H1 (cell line): ENCODE measurements around the gene VNN1. TPM values are rescaled to one million over a fixed set of nuclear protein-coding genes. Genes with fewer than 3 reads are reported as not detected.
"Not testable (repeated sequence)": the region's sequence is repeated elsewhere in the genome, so short reads cannot be mapped to it uniquely, and the experiment has no call there.

Experiments used
- CTCF ChIA-PET: fragments of 300-600 bp; sonication (Branson Sonifier 250); formaldehyde crosslinking; loops from one replicate; lab custom pipeline; 2021; ENCODE audit not compliant: partially characterized antibody; lab: Charles Lee
- POLR2A ChIA-PET: fragments of 300-600 bp; sonication (Branson Sonifier 250); formaldehyde crosslinking; loops from one replicate; lab custom pipeline; 2021; ENCODE audit warnings: inconsistent platforms; ENCODE audit not compliant: partially characterized antibody; lab: Charles Lee
- DNase-seq, 2 experiments: peaks; one replicate each; pipeline versions ENCODE4 v3.0.0 to v3.0.0-alpha.2; 2010 to 2022; ENCODE audit warnings: low spot score in 2 of 2, low read depth in 1 of 2, mixed read lengths in 1 of 2
- FAIRE-seq: peaks from 2 replicates; lab custom pipeline; 2011; peaks lifted over from hg19 to GRCh38; lab: Jason Lieb, UNC
- H2AFZ ChIP-seq: 2 replicates; pipeline ENCODE4 v1.8.1; 2012; ENCODE audit warnings: low read length, inconsistent platforms
- H2AK5ac ChIP-seq: 2 replicates; pipeline ENCODE4 v1.6.1; 2013; ENCODE audit warnings: low read depth, low read length
- H2BK120ac ChIP-seq: replicated peaks from 2 replicates; pipeline ENCODE3; 2013; ENCODE audit warnings: low read depth, low read length, inconsistent platforms
- H2BK12ac ChIP-seq: 2 replicates; pipeline ENCODE4 v1.6.1; 2013; ENCODE audit warnings: low read depth, low read length
- H2BK15ac ChIP-seq: 2 replicates; pipeline ENCODE4 v1.6.1; 2013; ENCODE audit warnings: low read length
- H2BK20ac ChIP-seq: 2 replicates; pipeline ENCODE4 v1.6.1; 2013; ENCODE audit warnings: low read length
- H2BK5ac ChIP-seq: 2 replicates; pipeline ENCODE4 v1.6.1; 2013; ENCODE audit warnings: low read depth, low read length
- H3K14ac ChIP-seq: 2 replicates; pipeline ENCODE4 v1.6.1; 2013; ENCODE audit warnings: inconsistent platforms; ENCODE audit not compliant: insufficient read length
- H3K18ac ChIP-seq: 2 replicates; pipeline ENCODE4 v1.6.1; 2013; ENCODE audit warnings: low read length; ENCODE audit errors: extremely low read depth
- H3K23ac ChIP-seq: 2 replicates; pipeline ENCODE4 v1.6.1; 2013; ENCODE audit warnings: inconsistent platforms; ENCODE audit not compliant: insufficient read length
- H3K23me2 ChIP-seq: 2 replicates; pipeline ENCODE4 v1.6.1; 2013; ENCODE audit warnings: low read depth, low read length
- H3K27ac ChIP-seq: 2 replicates; pipeline ENCODE4 v1.6.1; 2011; ENCODE audit warnings: low read depth, low read length, inconsistent platforms
- H3K27me3 ChIP-seq, 4 experiments: replicated peaks in 1 of 4; 1 replicate in 1 of 4; 2 replicates in 3 of 4; pipeline versions ENCODE4 v1.6.1 to v1.8.1; 2011 to 2013; ENCODE audit warnings: low read length in 3 of 4, mild to moderate bottlenecking in 3 of 4, inconsistent platforms in 2 of 4, mixed read lengths in 2 of 4, moderate library complexity in 1 of 4; ENCODE audit not compliant: control insufficient read depth in 3 of 4, insufficient read depth in 3 of 4; ENCODE audit errors: extremely low read depth in 1 of 4
- H3K36me3 ChIP-seq, 4 experiments: 2 replicates each; pipeline versions ENCODE4 v1.6.1 to v1.8.1; 2011 to 2013; ENCODE audit warnings: mild to moderate bottlenecking in 4 of 4, low read length in 3 of 4, moderate library complexity in 2 of 4, control low read depth in 1 of 4, inconsistent platforms in 1 of 4; ENCODE audit not compliant: insufficient read depth in 4 of 4, control insufficient read depth in 2 of 4
- H3K4ac ChIP-seq: replicated peaks from 2 replicates; pipeline ENCODE3; 2013; ENCODE audit warnings: low read length, low read depth, mixed read lengths, inconsistent platforms; ENCODE audit not compliant: insufficient read length
- H3K4me1 ChIP-seq, 4 experiments: replicated peaks in 1 of 4; 1 replicate in 1 of 4; 2 replicates in 3 of 4; pipeline versions ENCODE4 v1.6.1 to v1.8.1; 2011 to 2013; ENCODE audit warnings: low read length in 3 of 4, inconsistent platforms in 2 of 4, mixed read lengths in 1 of 4; ENCODE audit not compliant: insufficient read depth in 4 of 4, control insufficient read depth in 3 of 4
- H3K4me2 ChIP-seq, 2 experiments: 2 replicates each; pipeline versions ENCODE4 v1.6.1 to v1.8.1; 2011 to 2013; ENCODE audit warnings: low read depth in 2 of 2, low read length in 2 of 2, control low read depth in 1 of 2, inconsistent platforms in 1 of 2, mild to moderate bottlenecking in 1 of 2; ENCODE audit not compliant: insufficient read depth in 1 of 2
- H3K4me3 ChIP-seq, 4 experiments: fragments of 200-600, 300-600 bp in 1 of 4; sonication (generic), shearing (Covaris generic), sonication (Bioruptor Twin) in 1 of 4; 2 replicates each; pipeline versions ENCODE4 v1.5.1 to v1.8.1; 2011 to 2016; ENCODE audit warnings: low read length in 4 of 4, low read depth in 3 of 4, control low read depth in 2 of 4, inconsistent platforms in 2 of 4, mild to moderate bottlenecking in 2 of 4, mixed read lengths in 1 of 4, moderate library complexity in 1 of 4; ENCODE audit not compliant: insufficient read depth in 2 of 4; ENCODE audit errors: extremely low read depth in 1 of 4
- H3K56ac ChIP-seq: replicated peaks from 2 replicates; pipeline ENCODE3; 2013; ENCODE audit warnings: low read depth, mild to moderate bottlenecking, mixed read lengths, low read length, inconsistent platforms; ENCODE audit not compliant: insufficient read length
- H3K79me1 ChIP-seq: 2 replicates; pipeline ENCODE4 v1.6.1; 2013; ENCODE audit warnings: low read depth, low read length, control low read depth
- H3K79me2 ChIP-seq, 2 experiments: 2 replicates each; pipeline versions ENCODE4 v1.6.1 to v1.8.1; 2012 to 2013; ENCODE audit warnings: low read length in 2 of 2, mild to moderate bottlenecking in 2 of 2, inconsistent platforms in 1 of 2; ENCODE audit not compliant: insufficient read depth in 2 of 2, control insufficient read depth in 1 of 2
- H3K9ac ChIP-seq, 4 experiments: replicated peaks in 1 of 4; 1 replicate in 1 of 4; 2 replicates in 3 of 4; pipeline versions ENCODE4 v1.6.1 to v1.8.1; 2011 to 2013; ENCODE audit warnings: low read depth in 3 of 4, low read length in 3 of 4, control low read depth in 2 of 4, mild to moderate bottlenecking in 2 of 4, moderate library complexity in 2 of 4, inconsistent platforms in 1 of 4; ENCODE audit errors: extremely low read depth in 1 of 4
- H3K9me3 ChIP-seq, 2 experiments: 2 replicates each; pipeline versions ENCODE4 v1.6.1 to v1.8.1; 2012 to 2013; ENCODE audit warnings: mild to moderate bottlenecking in 2 of 2, moderate library complexity in 2 of 2, control low read depth in 1 of 2, inconsistent platforms in 1 of 2, low read depth in 1 of 2, low read length in 1 of 2, mixed read lengths in 1 of 2; ENCODE audit not compliant: insufficient read depth in 2 of 2
- H4K20me1 ChIP-seq, 2 experiments: replicated peaks in 1 of 2; 2 replicates each; pipeline versions ENCODE3 to v1.8.1; 2011 to 2013; ENCODE audit warnings: inconsistent platforms in 2 of 2, low read length in 2 of 2, mild to moderate bottlenecking in 1 of 2; ENCODE audit not compliant: insufficient read depth in 2 of 2, control insufficient read depth in 1 of 2
- H4K5ac ChIP-seq: 2 replicates; pipeline ENCODE4 v1.6.1; 2013; ENCODE audit warnings: low read length, low read depth, mixed read lengths, inconsistent platforms; ENCODE audit not compliant: insufficient read length
- H4K8ac ChIP-seq: 2 replicates; pipeline ENCODE4 v1.8.0; 2013; ENCODE audit warnings: mild to moderate bottlenecking, moderate library complexity, low read length, inconsistent platforms; ENCODE audit not compliant: insufficient read depth; ENCODE audit errors: extremely low read depth
- H4K91ac ChIP-seq: replicated peaks from 2 replicates; pipeline ENCODE3; 2013; ENCODE audit warnings: low read length, mixed read lengths, inconsistent platforms; ENCODE audit not compliant: insufficient read length
- BRCA1 ChIP-seq: IDR thresholded peaks from 2 replicates; pipeline ENCODE4 v1.6.1; 2012; ENCODE audit warnings: low read depth, low read length, improper control_type of control experiment
- POLR2AphosphoS5 ChIP-seq: IDR thresholded peaks from 2 replicates; pipeline ENCODE4 v1.6.1; 2011; ENCODE audit warnings: low read depth, low read length
- SIN3A ChIP-seq, 2 experiments: IDR thresholded peaks in 1 of 2; conservative IDR thresholded peaks in 1 of 2; 2 replicates each; pipeline ENCODE4 v1.6.1; 2011 to 2012; ENCODE audit warnings: low read length in 2 of 2, improper control_type of control experiment in 1 of 2, low read depth in 1 of 2, mild to moderate bottlenecking in 1 of 2
- WGBS, 2 experiments: shearing (Covaris generic) in 1 of 2; methylation state at CpG; one replicate each; pipeline versions ENCODE4 v1.1.6 to v1.1.7; 2013 to 2015; ENCODE audit warnings: low lambda C conversion rate in 2 of 2, mixed read lengths in 2 of 2, inconsistent platforms in 1 of 2, low coverage in 1 of 2, missing lambda C conversion rate in 1 of 2; ENCODE audit not compliant: insufficient replicate concordance in 2 of 2, insufficient coverage in 1 of 2, insufficient read length in 1 of 2; ENCODE audit errors: extremely low coverage in 1 of 2, missing lambda C conversion rate in 1 of 2; 5-methylcytosine and 5-hydroxymethylcytosine counted together
- polyA plus RNA-seq, 7 experiments: library from polyadenylated mRNA; depleted of rRNA in 3 of 7; stranded (reverse) in 5 of 7; unstranded in 2 of 7; fragments of >200 nt in 5 of 7; fragments of 200-250 nt in 2 of 7; gene quantifications; 1 replicate in 5 of 7; 2 replicates in 1 of 7; 4 replicates in 1 of 7; pipeline versions ENCODE4 v1.2.1 to v1.2.3, GENCODE V29; 2011 to 2013; ENCODE audit warnings: missing spikeins in 2 of 7, mixed read lengths in 2 of 7
- total RNA-seq: library from RNA; stranded (reverse); fragmentation: NEBNext Ultra II Directional; extraction: Animal tissue kit (Norgen Biotek cat#: 25700); gene quantifications from 2 replicates; pipeline ENCODE4 v1.2.1, GENCODE V29; 2021

The VNN1 gene
- total and polyA plus RNA-seq, 2 of the 8 experiments (the other 6 are each of a cell fraction or from before 2014, with no cell fraction given) = not detected

- no peak overlapping the region for H3K56ac ChIP-seq
- no peaks in the 10 kb centered on the region for H4K20me1 ChIP-seq
- no peak overlapping the region for H3K4me3 ChIP-seq
- no peaks in the 10 kb centered on the region for H3K4me1 ChIP-seq
- no peaks in the 10 kb centered on the region for H3K23me2 ChIP-seq
- FAIRE-seq (no peak), DNase-seq (no peak)
- H3K36me3 ChIP-seq = no peaks in the 10 kb centered on the region
- H3K14ac ChIP-seq = no peak overlapping the region
- H3K27ac ChIP-seq = no peak overlapping the region
- no peaks in the 10 kb centered on the region for H3K79me1 ChIP-seq
- no peak overlapping the region for H2BK20ac ChIP-seq
- H4K91ac ChIP-seq = no peak overlapping the region
- no peak overlapping the region for H4K8ac ChIP-seq
- no peak overlapping the region for H2BK12ac ChIP-seq
- no peak for TF ChIP-seq POLR2AphosphoS5
- TF ChIP-seq BRCA1 = no peak
- no peak for TF ChIP-seq SIN3A (conservative IDR thresholded peaks at IDR 0.05 in 1 of 2, IDR thresholded peaks at IDR 0.05 in 1 of 2; ENCODE audit: low read depth in 1 of 2, low read length in 2 of 2)
- H4K5ac ChIP-seq = no peak overlapping the region
- H3K27me3 ChIP-seq = no peaks in the 10 kb centered on the region
- CTCF ChIA-PET = no interaction called here
- no peak overlapping the region for H3K18ac ChIP-seq
- no peak overlapping the region for H2AFZ ChIP-seq
- H3K9me3 ChIP-seq = no peaks in the 10 kb centered on the region
- no peaks in the 10 kb centered on the region for H3K79me2 ChIP-seq
- H3K9ac ChIP-seq = no peak overlapping the region
- no peak overlapping the region for H3K4ac ChIP-seq
- POLR2A ChIA-PET = no interaction called here
- H2AK5ac ChIP-seq = no peak overlapping the region
- no peak overlapping the region for H3K23ac ChIP-seq
- no peak overlapping the region for H3K4me2 ChIP-seq
- H2BK5ac ChIP-seq = no peak overlapping the region
- no peak overlapping the region for H2BK15ac ChIP-seq
- H2BK120ac ChIP-seq = no peak overlapping the region
Measured at GRCh38 chr6:132708002-132708401, 5.9 kb downstream of the VNN1 start.

- H4K91ac ChIP-seq, POLR2A ChIA-PET: not testable (repeated sequence)
Measured at GRCh38 chr6:132706756-132707155, 7.1 kb downstream of the VNN1 start.

More at GRCh38 chr6:132706756-132707155, 7.1 kb downstream of the VNN1 start:
- not testable (repeated sequence) for H2BK5ac ChIP-seq, H2AFZ ChIP-seq, H3K23me2 ChIP-seq, H4K20me1 ChIP-seq, H2BK12ac ChIP-seq, H3K27ac ChIP-seq, H3K4me3 ChIP-seq, H3K4me2 ChIP-seq, DNase-seq, H2BK120ac ChIP-seq, H3K27me3 ChIP-seq, H3K36me3 ChIP-seq, H2AK5ac ChIP-seq, H4K8ac ChIP-seq, FAIRE-seq, H3K79me2 ChIP-seq, H3K18ac ChIP-seq, H3K4ac ChIP-seq, H4K5ac ChIP-seq, H3K4me1 ChIP-seq, H3K14ac ChIP-seq, H3K9ac ChIP-seq, H2BK20ac ChIP-seq, H3K79me1 ChIP-seq, H3K56ac ChIP-seq, H2BK15ac ChIP-seq, H3K9me3 ChIP-seq, H3K23ac ChIP-seq
- CTCF ChIA-PET = interaction anchor here (0.8 kb wide), 1 partner anchor 15 kb away, joined by 3 read pairs; no protein-coding TSS in a partner anchor
- 94% methylated on average over 4 of the region's 4 CpGs; no CpG with 5 or more reads in 1 of the 2 experiments for WGBS, 2 experiments
